Fibroblast of skin of scalp (primary cell): Measurements from ENCODE around the gene TMEM255B.
"Not testable (repeated sequence)": the region's sequence is repeated elsewhere in the genome, so short reads cannot be mapped to it uniquely, and the experiment has no call there.

Experiments used
- DNase-seq: peaks from one replicate; pipeline ENCODE4 v3.0.0-alpha.2; 2013

The TMEM255B gene

GRCh38 chr13:113749967-113750366 is 9.1 kb upstream of the TMEM255B start:
- DNase-seq: no peak

GRCh38 chr13:113750554-113751399 is 8.2 kb upstream of the TMEM255B start:
- DNase-seq: no peak

- no peak for DNase-seq
Observed at GRCh38 chr13:113751491-113751890, 7.5 kb upstream of the TMEM255B start.

GRCh38 chr13:113752211-113752986 is 6.6 kb upstream of the TMEM255B start:
- DNase-seq: not testable (repeated sequence)

- no peak for DNase-seq
Observed at GRCh38 chr13:113753171-113753570, 5.9 kb upstream of the TMEM255B start.

- no peak for DNase-seq
Observed at GRCh38 chr13:113754242-113754641, 4.8 kb upstream of the TMEM255B start.

GRCh38 chr13:113754691-113755090 is 4.3 kb upstream of the TMEM255B start:
- no peak for DNase-seq

GRCh38 chr13:113756441-113757097 is 2.5 kb upstream of the TMEM255B start:
- DNase-seq: no peak

- no peak for DNase-seq
Observed at GRCh38 chr13:113759525-113760137, 605 bp downstream of the TMEM255B start.

- DNase-seq: no peak
Observed at GRCh38 chr13:113761136-113761535, 2.1 kb downstream of the TMEM255B start.

- no peak for DNase-seq
Observed at GRCh38 chr13:113762075-113762474, 3.0 kb downstream of the TMEM255B start.

- DNase-seq: no peak
Observed at GRCh38 chr13:113762538-113762937, 3.5 kb downstream of the TMEM255B start.

- DNase-seq: no peak
Observed at GRCh38 chr13:113763254-113763653, 4.2 kb downstream of the TMEM255B start.

GRCh38 chr13:113763961-113764792 is 5.2 kb downstream of the TMEM255B start:
- DNase-seq: no peak

- no peak for DNase-seq
Observed at GRCh38 chr13:113764793-113765563, 6.0 kb downstream of the TMEM255B start.

GRCh38 chr13:113765564-113765910 is 6.5 kb downstream of the TMEM255B start:
- DNase-seq: peak; percentile 53

GRCh38 chr13:113766035-113766800 is 7.2 kb downstream of the TMEM255B start:
- DNase-seq: no peak

- no peak for DNase-seq
Observed at GRCh38 chr13:113767366-113767765, 8.3 kb downstream of the TMEM255B start.

GRCh38 chr13:113768018-113768905 is 9.2 kb downstream of the TMEM255B start:
- no peak for DNase-seq
